Upper lobe of left lung (tissue), 6 donors: ENCODE data around the gene ITPR2. TPM values are rescaled to one million over a fixed set of nuclear protein-coding genes. Genes with fewer than 3 reads are reported as not detected.
A peak's percentile ranks its signal among the peaks of the same experiment; 100 is the strongest.
"Not testable (repeated sequence)": the region's sequence is repeated elsewhere in the genome, so short reads cannot be mapped to it uniquely, and the experiment has no call there.

Experiments
- ATAC-seq, 2 donors: fragments of 200-7000 bp; cut with Tn5 transposase; one replicate each; pipeline ENCODE4 v1.9.1; 2022; ENCODE audit warnings: mild to moderate bottlenecking in 2 of 2, moderate library complexity in 2 of 2; ENCODE audit not compliant: low FRiP score in 2 of 2
- DNase-seq, 2 donors: peaks; one replicate each; pipeline ENCODE4 v3.0.0-alpha.2; 2019 to 2020
- H3K27ac ChIP-seq, 4 donors: fragments of 200-600 bp; sonication (generic); one replicate each; pipeline ENCODE4 v1.5.1; 2016 to 2019
- H3K27me3 ChIP-seq, 4 donors: fragments of 200-600 bp; sonication (generic); one replicate each; pipeline ENCODE4 v1.5.1; 2017 to 2019
- H3K36me3 ChIP-seq, 4 donors: fragments of 200-600 bp; sonication (generic); one replicate each; pipeline ENCODE4 v1.5.1; 2016 to 2019
- H3K4me1 ChIP-seq, 4 donors: fragments of 200-600 bp; sonication (generic); one replicate each; pipeline ENCODE4 v1.5.1; 2018 to 2019
- H3K4me3 ChIP-seq, 4 donors: fragments of 200-600 bp; sonication (generic); one replicate each; pipeline ENCODE4 v1.5.1; 2017 to 2019; ENCODE audit warnings: mild to moderate bottlenecking in 2 of 4, moderate library complexity in 1 of 4
- H3K9me3 ChIP-seq, 4 donors: fragments of 200-600 bp; sonication (generic); one replicate each; pipeline ENCODE4 v1.5.1; 2018 to 2019
- CTCF ChIP-seq, 6 experiments: fragments of 450-650 bp in 4 of 6; fragments of 200-600 bp in 2 of 6; sonication (generic) in 2 of 6; IDR thresholded peaks; one replicate each; pipeline ENCODE4 v1.5.1; 2016 to 2019; ENCODE audit warnings: antibody characterized with exemption in 6 of 6
- EP300 ChIP-seq, 4 donors: sonication (generic); formaldehyde crosslinking; IDR thresholded peaks; one replicate each; pipeline ENCODE4 v1.5.1; 2017; ENCODE audit warnings: antibody characterized with exemption in 4 of 4, control low read depth in 2 of 4
- POLR2A ChIP-seq, 4 donors: fragments of 450-650 bp; IDR thresholded peaks; one replicate each; pipeline ENCODE4 v1.5.1; 2016 to 2017; ENCODE audit warnings: antibody characterized with exemption in 4 of 4, mild to moderate bottlenecking in 2 of 4
- POLR2AphosphoS5 ChIP-seq, 2 donors: sonication (generic); formaldehyde crosslinking; IDR thresholded peaks; one replicate each; pipeline ENCODE4 v1.5.1; 2017; ENCODE audit warnings: antibody characterized with exemption in 2 of 2
- whole genome bisulfite sequencing, 2 donors: methylation state at CpG; one replicate each; pipeline ENCODE4 v1.1.5; 2017 to 2018; 5-methylcytosine and 5-hydroxymethylcytosine counted together
- total RNA-seq, 6 donors: library from RNA; depleted of rRNA in 4 of 6; stranded (reverse); fragments of >200 nt in 4 of 6; gene quantifications; one replicate each; pipeline versions ENCODE4 v1.1.0 to v1.2.1, GENCODE V29; 2016 to 2021
- donor health status: DM: no; HTN: no; CAD: no; lungs with moderate emphysema.
- donor health status: DM: no; HTN: yes; CAD: no; lungs with severe emphysema.

ITPR2 gene
- total RNA-seq, 6 donors from 2014 or later = 35.5 to 115 (median 45.0) TPM

GRCh38 chr12:26786865-26787514 lies 46.0 kb downstream of the ITPR2 start:
- 67 to 74% methylated on average over 2 of the region's 2 CpGs for WGBS, 2 donors
- peak in 1 of 2 donors; percentile 72 for ATAC-seq

GRCh38 chr12:26786491-26786864 lies 46.5 kb downstream of the ITPR2 start:
- H3K36me3 ChIP-seq = no peaks in the 10 kb centered on the region
- WGBS, 2 donors = 88 to 92% methylated on average over 3 of the region's 3 CpGs
- peaks cover 26 to 60% (median 28%) of the 10 kb centered on the region in 4 donors for H3K4me1 ChIP-seq
- no peak for ATAC-seq
- H3K27me3 ChIP-seq = no peaks in the 10 kb centered on the region
- H3K9me3 ChIP-seq = no peaks in the 10 kb centered on the region
- TF ChIP-seq CTCF (IDR thresholded peaks at IDR 0.05) = no peak
- TF ChIP-seq EP300 (IDR thresholded peaks at IDR 0.05) = no peak
- no peak for TF ChIP-seq POLR2AphosphoS5 (IDR thresholded peaks at IDR 0.05)
- no peak for TF ChIP-seq POLR2A (IDR thresholded peaks at IDR 0.05)
- no peak overlapping the region for H3K27ac ChIP-seq
- DNase-seq = no peak
- no peak overlapping the region for H3K4me3 ChIP-seq

More at GRCh38 chr12:26786865-26787514, 46.0 kb downstream of the ITPR2 start:
- no peak for TF ChIP-seq POLR2A (IDR thresholded peaks at IDR 0.05)
- peak in 1 of 4 donors; percentile 23 for TF ChIP-seq EP300 (IDR thresholded peaks at IDR 0.05)
- peak in 1 of 2 donors; percentile 31 for TF ChIP-seq POLR2AphosphoS5 (IDR thresholded peaks at IDR 0.05)
- Histone ChIP-seq H3K4me3 (no peak overlapping the region), H3K9me3 (no peaks in the 10 kb centered on the region), H3K4me1 (peaks cover 31 to 64% (median 34%) of the 10 kb centered on the region in 4 donors), H3K27ac (peak overlapping the region in 1 of 4 donors; percentile 28), H3K36me3 (no peaks in the 10 kb centered on the region), H3K27me3 (no peaks in the 10 kb centered on the region)
- no peak for DNase-seq

- H3K4me3 ChIP-seq, H3K27me3 ChIP-seq, H3K27ac ChIP-seq, H3K36me3 ChIP-seq, DNase-seq, H3K9me3 ChIP-seq, ATAC-seq: not testable (repeated sequence)
- H3K4me1 ChIP-seq = peaks cover 6 to 35% (median 12%) of the 10 kb centered on the region in 4 donors
- 75 to 92% methylated on average over 2 to 3 of the region's 3 CpGs for WGBS, 2 donors
Observed at GRCh38 chr12:26783816-26784379, 49.1 kb downstream of the ITPR2 start.

DNA sequence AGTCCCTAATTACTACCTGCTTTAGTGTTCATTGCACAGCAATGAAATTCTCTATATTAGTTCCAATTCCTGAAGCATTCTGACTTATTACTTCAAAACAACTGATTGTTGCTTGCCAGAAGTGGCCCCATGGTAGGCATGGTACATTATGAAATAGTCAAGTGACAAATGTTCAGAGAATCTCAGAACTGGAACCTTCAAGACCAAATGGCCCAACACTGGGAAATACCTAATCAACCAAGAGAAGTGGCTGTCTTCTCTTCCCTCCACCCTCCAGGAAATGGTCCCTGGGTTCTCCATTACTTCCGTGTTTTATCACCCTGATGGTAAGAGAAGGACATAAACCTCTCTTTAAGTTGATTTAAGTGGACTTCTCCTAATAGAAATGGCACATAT lies 49.9 kb downstream of the ITPR2 start:
- H3K4me3 ChIP-seq = no peak overlapping the region
- H3K27ac ChIP-seq = no peak overlapping the region
- ATAC-seq (no peak), DNase-seq (no peak)
- H3K36me3 ChIP-seq = no peaks in the 10 kb centered on the region
- peaks cover 6 to 28% (median 12%) of the 10 kb centered on the region in 4 donors for H3K4me1 ChIP-seq
- no peaks in the 10 kb centered on the region for H3K27me3 ChIP-seq
- TF ChIP-seq POLR2A (IDR thresholded peaks at IDR 0.05) = no peak
- TF ChIP-seq EP300 (IDR thresholded peaks at IDR 0.05) = peak in 1 of 4 donors; percentile 28
- peaks cover 0 to 2% (median 0%) of the 10 kb centered on the region in 4 donors for H3K9me3 ChIP-seq
- WGBS, 2 donors = 70 to 93% methylated on average over 1 of the region's 1 CpG

DNA sequence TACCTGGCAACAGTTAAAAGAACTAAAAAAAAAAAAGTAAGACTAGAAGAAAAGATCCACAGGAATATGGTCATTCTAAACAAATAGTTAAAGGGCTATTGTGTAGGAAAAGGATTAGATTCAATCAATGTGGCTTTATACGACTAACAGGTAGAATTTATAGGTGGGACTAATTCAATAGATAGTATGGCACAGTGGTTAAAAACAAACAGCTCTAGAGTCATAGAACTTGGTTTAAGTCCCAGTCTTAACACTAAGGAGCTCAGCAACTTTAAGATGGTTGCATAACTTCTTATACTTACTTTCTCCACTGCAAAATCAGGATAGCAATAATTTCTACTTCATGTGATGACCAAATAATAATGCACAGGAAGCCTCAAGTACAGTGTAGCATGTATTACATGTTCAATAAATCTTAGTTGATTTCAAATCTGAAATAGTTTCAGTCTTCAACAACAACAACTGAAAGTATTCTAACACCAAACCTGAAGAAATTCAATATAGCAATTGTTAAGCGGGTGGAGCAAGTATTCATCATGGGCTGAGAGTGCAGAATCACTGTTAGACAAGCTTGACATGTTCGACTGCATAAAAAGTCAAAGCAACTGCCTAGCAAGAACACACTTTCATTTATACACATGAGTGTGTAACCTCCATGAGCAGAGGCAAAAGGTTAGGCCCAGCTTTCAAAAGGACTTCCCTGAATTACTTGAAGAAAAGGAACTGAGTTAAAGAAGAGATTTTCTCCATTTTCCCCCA lies 50.4 kb downstream of the ITPR2 start:
- Histone ChIP-seq H3K4me3 (no peak overlapping the region), H3K36me3 (no peaks in the 10 kb centered on the region), H3K27ac (no peak overlapping the region), H3K4me1 (peaks cover 5 to 28% (median 12%) of the 10 kb centered on the region in 4 donors), H3K27me3 (no peaks in the 10 kb centered on the region), H3K9me3 (peaks cover 0 to 8% (median 3%) of the 10 kb centered on the region in 4 donors)
- TF ChIP-seq POLR2AphosphoS5 (IDR thresholded peaks at IDR 0.05) (no peak), CTCF (IDR thresholded peaks at IDR 0.05) (no peak), EP300 (IDR thresholded peaks at IDR 0.05) (no peak), POLR2A (IDR thresholded peaks at IDR 0.05) (no peak)
- no peak for DNase-seq
- no peak for ATAC-seq
- 86 to 88% methylated on average over 3 of the region's 3 CpGs for WGBS, 2 donors

DNA sequence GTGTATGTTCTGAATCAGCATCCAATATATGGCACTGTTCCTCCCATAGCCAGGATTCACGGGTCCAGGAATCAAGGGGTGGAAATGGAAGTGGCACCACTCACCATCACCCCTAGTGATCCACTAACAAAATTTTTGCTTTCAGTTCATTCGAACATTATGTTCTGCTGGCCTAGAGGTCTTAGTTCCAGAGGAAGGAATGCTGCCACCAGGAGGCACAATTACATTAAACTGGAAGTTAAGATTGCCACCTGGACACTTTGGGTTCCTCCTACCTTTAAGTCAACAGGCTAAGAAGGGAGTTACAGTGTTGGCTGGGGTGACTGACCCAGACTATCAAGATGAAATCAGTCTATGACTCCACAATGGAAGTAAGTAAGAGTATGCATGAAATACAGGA lies 52.3 kb downstream of the ITPR2 start:
- not testable (repeated sequence) for ATAC-seq, H3K27me3 ChIP-seq, H3K4me3 ChIP-seq, H3K27ac ChIP-seq, H3K36me3 ChIP-seq
- Histone ChIP-seq H3K9me3 (peaks cover 0 to 22% (median 15%) of the 10 kb centered on the region in 4 donors), H3K4me1 (peaks cover 0 to 19% (median 3%) of the 10 kb centered on the region in 4 donors)
- DNase-seq = peak in 1 of 2 donors; percentile 36
- 94 to 96% methylated on average over 2 of the region's 2 CpGs for WGBS, 2 donors
- peak in 4 of 6 experiments; percentile 6 to 42 (median 28) for TF ChIP-seq CTCF (IDR thresholded peaks at IDR 0.05)

DNA sequence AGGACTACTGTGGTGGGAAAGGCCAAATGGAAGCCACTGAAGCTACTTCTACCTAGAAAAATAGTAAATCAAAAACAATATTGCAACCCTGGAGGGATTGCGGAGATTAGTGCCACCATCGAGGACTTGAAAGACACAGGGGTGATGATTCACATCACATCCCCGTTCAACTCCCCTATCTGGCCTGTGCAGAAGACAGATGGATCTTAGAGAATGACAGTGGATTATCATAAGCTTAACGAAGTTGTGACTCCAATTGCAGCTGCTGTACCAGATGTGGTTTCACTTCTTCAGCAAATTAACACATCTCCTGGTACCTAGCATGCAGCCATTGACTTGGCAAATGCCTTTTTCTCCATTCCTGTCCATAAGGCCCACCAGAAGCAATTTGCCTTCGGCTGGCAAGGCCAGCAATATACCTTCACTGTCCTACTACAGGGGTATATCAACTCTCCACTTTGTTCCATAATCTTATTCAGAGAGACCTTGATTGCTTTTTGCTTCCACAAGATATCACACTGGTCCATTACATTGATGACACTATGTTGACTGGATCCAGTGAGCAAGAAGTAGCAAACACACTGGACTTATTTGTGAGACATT lies 54.7 kb downstream of the ITPR2 start:
- not testable (repeated sequence) for ATAC-seq, H3K27ac ChIP-seq, H3K27me3 ChIP-seq, DNase-seq, H3K4me3 ChIP-seq, H3K36me3 ChIP-seq
- 92 to 93% methylated on average over 5 of the region's 5 CpGs for whole genome bisulfite sequencing, 2 donors
- peaks cover 1 to 13% (median 5%) of the 10 kb centered on the region in 4 donors for H3K4me1 ChIP-seq
- peaks cover 0 to 22% (median 15%) of the 10 kb centered on the region in 4 donors for H3K9me3 ChIP-seq
